Neural progenitor cell (in vitro differentiated cells): Measurements from ENCODE around the gene CNIH2. TPM values are rescaled to one million over a fixed set of nuclear protein-coding genes. Genes with fewer than 3 reads are reported as not detected.

ENCODE experiments used
- DNase-seq: peaks from one replicate; pipeline ENCODE4 v3.0.0-alpha.2; 2016; ENCODE audit warnings: low spot score
- H2AFZ ChIP-seq: fragments of 200-600 bp; sonication (generic); replicated peaks from 2 replicates; pipeline ENCODE4 v1.6.1; 2016; ENCODE audit warnings: antibody characterized with exemption
- H3F3A ChIP-seq: fragments of 200-600 bp; sonication (generic); 2 replicates; pipeline ENCODE4 v1.6.1; 2016; ENCODE audit warnings: antibody characterized with exemption, low read depth
- H3K27ac ChIP-seq: fragments of 200-600 bp; sonication (generic); 2 replicates; pipeline ENCODE4 v1.5.1; 2016; ENCODE audit warnings: mild to moderate bottlenecking
- H3K27me3 ChIP-seq: fragments of 200-600 bp; sonication (generic); 2 replicates; pipeline ENCODE4 v1.6.1; 2016; ENCODE audit warnings: mild to moderate bottlenecking, moderate library complexity
- H3K36me3 ChIP-seq: fragments of 200-600 bp; sonication (generic); 2 replicates; pipeline ENCODE4 v1.5.1; 2016
- H3K4me1 ChIP-seq: fragments of 200-600 bp; sonication (generic); 2 replicates; pipeline ENCODE4 v1.6.1; 2016; ENCODE audit warnings: mixed run types
- H3K4me2 ChIP-seq: fragments of 200-600 bp; sonication (generic); 2 replicates; pipeline ENCODE4 v1.6.1; 2016
- H3K4me3 ChIP-seq: fragments of 200-600 bp; sonication (generic); 2 replicates; pipeline ENCODE4 v1.5.1; 2016
- H3K79me2 ChIP-seq: fragments of 200-600 bp; sonication (generic); 2 replicates; pipeline ENCODE4 v1.6.1; 2016; ENCODE audit warnings: low read depth
- H3K9ac ChIP-seq: fragments of 200-600 bp; sonication (generic); 2 replicates; pipeline ENCODE4 v1.6.1; 2016
- H3K9me3 ChIP-seq: fragments of 200-600 bp; sonication (generic); 2 replicates; pipeline ENCODE4 v1.5.1; 2016; ENCODE audit warnings: low read depth
- H4K20me1 ChIP-seq: fragments of 200-600 bp; sonication (generic); 2 replicates; pipeline ENCODE4 v1.6.1; 2016; ENCODE audit warnings: low read depth
- H3K27ac Mint-ChIP-seq: 3 replicates; pipeline ENCODE4 v1.8.0; 2021; ENCODE audit warnings: mixed read lengths
- H3K27me3 Mint-ChIP-seq: 2 replicates; pipeline ENCODE4 v1.8.0; 2022; ENCODE audit warnings: low read depth, mild to moderate bottlenecking, inconsistent platforms, moderate library complexity, mixed read lengths; ENCODE audit not compliant: insufficient read depth
- H3K36me3 Mint-ChIP-seq: 3 replicates; pipeline ENCODE4 v1.8.0; 2021; ENCODE audit warnings: mixed read lengths
- H3K4me1 Mint-ChIP-seq: 3 replicates; pipeline ENCODE4 v1.8.0; 2021; ENCODE audit warnings: mixed read lengths
- H3K4me3 Mint-ChIP-seq: 3 replicates; pipeline ENCODE4 v1.8.0; 2021; ENCODE audit warnings: mild to moderate bottlenecking, moderate library complexity, mixed read lengths
- H3K9me3 Mint-ChIP-seq: 3 replicates; pipeline ENCODE4 v1.8.0; 2020; ENCODE audit warnings: mixed read lengths
- CTCF ChIP-seq: fragments of 200-600 bp; sonication (generic); IDR thresholded peaks from 2 replicates; pipeline ENCODE4 v1.5.1; 2017; ENCODE audit warnings: antibody characterized with exemption, mild to moderate bottlenecking
- EZH2 ChIP-seq: fragments of 200-600 bp; sonication (generic); IDR thresholded peaks from 2 replicates; pipeline ENCODE4 v1.6.1; 2017; ENCODE audit warnings: antibody characterized with exemption, mild to moderate bottlenecking, moderate library complexity
- EZH2phosphoT487 ChIP-seq: fragments of 200-600 bp; sonication (generic); IDR thresholded peaks from 2 replicates; pipeline ENCODE4 v1.6.1; 2017; ENCODE audit warnings: antibody characterized with exemption
- total RNA-seq: library from RNA; depleted of rRNA; stranded (reverse); fragments of >200 nt; gene quantifications from 2 replicates; pipeline ENCODE4 v1.2.3, GENCODE V29; 2015; ENCODE audit warnings: low replicate concordance

The CNIH2 gene
- total RNA-seq, 1 donor from 2014 or later, result 5.7 TPM

- Histone ChIP-seq H3K27ac (no peak overlapping the region), H3F3A (no peaks in the 10 kb centered on the region), H3K27me3 (peaks cover 3% of the 10 kb centered on the region), H3K79me2 (no peaks in the 10 kb centered on the region), H3K4me3 (no peak overlapping the region), H4K20me1 (no peaks in the 10 kb centered on the region), H2AFZ (no peak overlapping the region), H3K4me1 (peaks cover 11% of the 10 kb centered on the region), H3K9me3 (no peaks in the 10 kb centered on the region), H3K4me2 (no peak overlapping the region), H3K36me3 (no peaks in the 10 kb centered on the region), H3K9ac (no peak overlapping the region)
- no peak for DNase-seq
- no peaks in the 10 kb centered on the region for H3K36me3 Mint-ChIP-seq
- TF ChIP-seq EZH2phosphoT487 (no peak), EZH2 (no peak), CTCF (no peak)
- H3K27me3 Mint-ChIP-seq, result peaks cover 19% of the 10 kb centered on the region
- H3K27ac Mint-ChIP-seq, result peak overlapping the region; percentile 51
- H3K4me1 Mint-ChIP-seq, result peaks cover 48% of the 10 kb centered on the region
- peak overlapping the region; percentile 34 for H3K4me3 Mint-ChIP-seq
- H3K9me3 Mint-ChIP-seq, result no peaks in the 10 kb centered on the region
Observed at GRCh38 chr11:66327171-66328030, 49.4 kb downstream of the CNIH2 start.

DNA sequence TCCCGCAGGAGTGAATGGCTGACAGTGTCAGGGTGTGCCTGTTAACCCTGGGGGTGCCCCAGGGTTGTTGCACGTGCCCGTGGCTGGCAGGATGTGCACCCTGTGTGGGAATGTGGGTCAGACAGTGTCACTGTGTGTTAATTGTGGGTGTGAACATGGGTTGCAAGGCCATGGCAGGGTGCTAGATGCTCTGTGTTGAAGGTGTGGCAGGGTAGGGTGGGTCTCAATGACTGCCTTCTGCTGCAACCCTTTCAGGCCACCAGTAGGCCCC lies 50.0 kb downstream of the CNIH2 start:
- Histone ChIP-seq H3F3A (no peaks in the 10 kb centered on the region), H3K79me2 (no peaks in the 10 kb centered on the region), H3K4me1 (peaks cover 11% of the 10 kb centered on the region), H3K9me3 (no peaks in the 10 kb centered on the region), H3K27ac (no peak overlapping the region), H2AFZ (no peak overlapping the region), H3K4me3 (no peak overlapping the region), H3K4me2 (no peak overlapping the region), H4K20me1 (no peaks in the 10 kb centered on the region), H3K27me3 (peaks cover 3% of the 10 kb centered on the region), H3K9ac (no peak overlapping the region), H3K36me3 (no peaks in the 10 kb centered on the region)
- TF ChIP-seq CTCF (no peak), EZH2phosphoT487 (no peak), EZH2 (no peak)
- no peaks in the 10 kb centered on the region for H3K36me3 Mint-ChIP-seq
- H3K4me3 Mint-ChIP-seq, result no peak overlapping the region
- no peak for DNase-seq
- H3K27ac Mint-ChIP-seq, result no peak overlapping the region
- H3K27me3 Mint-ChIP-seq, result peaks cover 16% of the 10 kb centered on the region
- no peaks in the 10 kb centered on the region for H3K9me3 Mint-ChIP-seq
- peaks cover 45% of the 10 kb centered on the region for H3K4me1 Mint-ChIP-seq

DNA sequence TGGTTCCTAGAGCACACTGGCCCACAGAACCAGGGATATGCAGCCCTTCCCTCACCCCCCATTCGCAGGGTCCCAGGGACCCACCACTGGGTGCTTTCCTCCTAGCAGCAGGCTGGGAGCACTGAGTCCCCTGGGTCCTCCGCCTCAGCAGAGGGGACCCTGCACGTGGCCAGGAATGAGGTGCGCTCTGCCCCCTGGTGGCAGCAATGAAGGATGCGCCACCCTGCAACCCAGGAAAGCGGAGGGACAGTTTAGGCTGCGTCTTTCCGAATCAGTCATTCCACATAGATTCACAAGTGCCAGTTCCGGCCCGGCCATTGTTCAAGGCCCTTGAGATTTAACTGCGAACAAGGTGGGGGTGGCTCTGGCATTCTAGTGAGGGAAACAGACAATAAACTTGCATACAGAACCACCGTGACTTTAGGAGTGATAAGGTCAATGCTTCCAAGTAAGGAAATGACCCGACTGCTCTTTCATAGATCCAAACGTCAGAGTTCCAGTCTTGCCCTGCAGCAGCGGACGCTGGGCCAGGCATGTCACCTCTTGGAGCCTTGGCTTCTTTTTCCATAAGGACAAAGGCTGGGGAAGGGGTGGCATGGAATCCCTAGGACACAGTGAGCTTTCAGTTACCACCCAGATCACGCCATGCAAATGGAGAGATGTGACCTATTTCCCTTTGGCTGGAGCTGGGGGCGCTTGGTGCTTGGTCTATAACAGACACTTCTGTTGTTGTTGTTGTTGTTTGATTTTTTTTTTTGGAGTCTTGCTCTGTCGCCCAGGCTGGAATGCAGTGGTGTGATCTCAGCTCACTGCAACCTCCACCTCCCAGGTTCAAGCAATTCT lies 50.5 kb downstream of the CNIH2 start:
- Histone ChIP-seq H3K4me3 (no peak overlapping the region), H3K36me3 (no peaks in the 10 kb centered on the region), H3K27me3 (peaks cover 3% of the 10 kb centered on the region), H3K4me2 (peak overlapping the region; percentile 65), H3F3A (no peaks in the 10 kb centered on the region), H2AFZ (peak overlapping the region; percentile 83), H3K79me2 (no peaks in the 10 kb centered on the region), H3K9ac (no peak overlapping the region), H3K27ac (no peak overlapping the region), H4K20me1 (no peaks in the 10 kb centered on the region), H3K9me3 (no peaks in the 10 kb centered on the region), H3K4me1 (peaks cover 11% of the 10 kb centered on the region)
- peak; percentile 86 for DNase-seq
- Mint-ChIP-seq H3K4me1 (peaks cover 39% of the 10 kb centered on the region), H3K9me3 (no peaks in the 10 kb centered on the region), H3K36me3 (no peaks in the 10 kb centered on the region), H3K27ac (peak overlapping the region; percentile 57), H3K4me3 (peak overlapping the region; percentile 64), H3K27me3 (peaks cover 12% of the 10 kb centered on the region)
- TF ChIP-seq EZH2 (peak; percentile 33), CTCF (peak; percentile 97), EZH2phosphoT487 (no peak)
